ENCODE data around the gene CADPS. TPM values are rescaled to one million over a fixed set of nuclear protein-coding genes. Genes with fewer than 3 reads are reported as not detected.
A peak's percentile ranks its signal among the peaks of the same experiment; 100 is the strongest.

Gene CADPS
- total and polyA plus RNA-seq, 5 experiments from 2014 or later: not detected

GRCh38 chr3:62445275-62445674, 429.9 kb downstream of the CADPS start:
- peaks cover 0 to 1% (median 0%) of the 10 kb centered on the region in 3 donors for H3K36me3 Mint-ChIP-seq
- H3K9me3 Mint-ChIP-seq: peaks cover 0 to 10% (median 0%) of the 10 kb centered on the region in 9 donors
- H3K27ac Mint-ChIP-seq: peak overlapping the region; percentile 67 to 91 (median 84)
- H3K27me3 Mint-ChIP-seq: no peaks in the 10 kb centered on the region
- POLR2A ChIA-PET: interaction anchor here (1.2 kb wide), 1 partner anchor 14 kb away, joined by 4 read pairs; no protein-coding TSS in a partner anchor
- ATAC-seq: peak; percentile 58 to 59
- peaks cover 4 to 37% (median 22%) of the 10 kb centered on the region in 4 donors for H3K4me1 Mint-ChIP-seq
- peak overlapping the region; percentile 56 to 78 (median 68) for H3K4me3 Mint-ChIP-seq
- peak in 3 of 10 donors; percentile 5 to 46 (median 36) for DNase-seq

- Mint-ChIP-seq H3K9me3 (peaks cover 0 to 10% (median 0%) of the 10 kb centered on the region in 9 donors), H3K4me1 (peaks cover 0 to 2% (median 0%) of the 10 kb centered on the region in 4 donors), H3K4me3 (no peak overlapping the region), H3K36me3 (peaks cover 0 to 1% (median 0%) of the 10 kb centered on the region in 3 donors), H3K27me3 (peaks cover 0 to 10% (median 5%) of the 10 kb centered on the region in 5 donors), H3K27ac (no peak overlapping the region)
- ATAC-seq (no peak), DNase-seq (no peak)
- POLR2A ChIA-PET: no interaction called here
These were observed 435.2 kb downstream of the CADPS start for GRCh38 chr3:62439978-62440377.

- Mint-ChIP-seq H3K9me3 (peaks cover 0 to 10% (median 0%) of the 10 kb centered on the region in 9 donors), H3K4me1 (no peaks in the 10 kb centered on the region), H3K27ac (no peak overlapping the region), H3K36me3 (peaks cover 0 to 1% (median 0%) of the 10 kb centered on the region in 3 donors), H3K27me3 (peaks cover 0 to 15% (median 5%) of the 10 kb centered on the region in 5 donors), H3K4me3 (no peak overlapping the region)
- POLR2A ChIA-PET: no interaction called here
- ATAC-seq (no peak), DNase-seq (no peak)
These were observed 435.9 kb downstream of the CADPS start for GRCh38 chr3:62439176-62439813.

GRCh38 chr3:62436785-62437184, 438.4 kb downstream of the CADPS start:
- Mint-ChIP-seq H3K4me1 (no peaks in the 10 kb centered on the region), H3K9me3 (peaks cover 0 to 3% (median 0%) of the 10 kb centered on the region in 9 donors), H3K27me3 (peaks cover 1 to 16% (median 5%) of the 10 kb centered on the region in 5 donors), H3K4me3 (no peak overlapping the region), H3K27ac (peak overlapping the region in 1 of 10 donors; percentile 23), H3K36me3 (no peaks in the 10 kb centered on the region)
- DNase-seq: no peak
- POLR2A ChIA-PET: no interaction called here
- no peak for ATAC-seq

- POLR2A ChIA-PET: no interaction called here
- Mint-ChIP-seq H3K4me1 (peaks cover 0 to 2% (median 0%) of the 10 kb centered on the region in 4 donors), H3K36me3 (no peaks in the 10 kb centered on the region), H3K4me3 (no peak overlapping the region), H3K27me3 (peaks cover 2 to 32% (median 6%) of the 10 kb centered on the region in 5 donors), H3K27ac (no peak overlapping the region), H3K9me3 (peaks cover 0 to 3% (median 0%) of the 10 kb centered on the region in 9 donors)
- no peak for DNase-seq
- no peak for ATAC-seq
These were observed 441.8 kb downstream of the CADPS start for GRCh38 chr3:62433396-62433795.

GRCh38 chr3:62421207-62421606, 454.0 kb downstream of the CADPS start:
- Mint-ChIP-seq H3K27me3 (peaks cover 2 to 19% (median 6%) of the 10 kb centered on the region in 5 donors), H3K36me3 (no peaks in the 10 kb centered on the region), H3K27ac (no peak overlapping the region), H3K9me3 (peaks cover 0 to 2% (median 0%) of the 10 kb centered on the region in 9 donors), H3K4me3 (no peak overlapping the region), H3K4me1 (no peaks in the 10 kb centered on the region)
- POLR2A ChIA-PET: no interaction called here
- no peak for ATAC-seq
- no peak for DNase-seq

- H3K36me3 Mint-ChIP-seq: no peaks in the 10 kb centered on the region
- H3K4me3 Mint-ChIP-seq: no peak overlapping the region
- peaks cover 0 to 16% (median 3%) of the 10 kb centered on the region in 5 donors for H3K27me3 Mint-ChIP-seq
- H3K4me1 Mint-ChIP-seq: no peaks in the 10 kb centered on the region
- no peak for ATAC-seq
- H3K27ac Mint-ChIP-seq: no peak overlapping the region
- POLR2A ChIA-PET: no interaction called here
- DNase-seq: no peak
- peaks cover 0 to 2% (median 0%) of the 10 kb centered on the region in 9 donors for H3K9me3 Mint-ChIP-seq
These were observed 459.1 kb downstream of the CADPS start for GRCh38 chr3:62416144-62416543.

GRCh38 chr3:62415312-62415801, 459.9 kb downstream of the CADPS start:
- DNase-seq (no peak), ATAC-seq (no peak)
- Mint-ChIP-seq H3K36me3 (no peaks in the 10 kb centered on the region), H3K27ac (no peak overlapping the region), H3K4me3 (no peak overlapping the region), H3K9me3 (no peaks in the 10 kb centered on the region), H3K27me3 (peaks cover 0 to 10% (median 2%) of the 10 kb centered on the region in 5 donors), H3K4me1 (no peaks in the 10 kb centered on the region)
- POLR2A ChIA-PET: no interaction called here

GRCh38 chr3:62414786-62415185, 460.4 kb downstream of the CADPS start:
- POLR2A ChIA-PET: no interaction called here
- Mint-ChIP-seq H3K9me3 (no peaks in the 10 kb centered on the region), H3K36me3 (no peaks in the 10 kb centered on the region), H3K4me1 (no peaks in the 10 kb centered on the region), H3K27ac (no peak overlapping the region), H3K4me3 (no peak overlapping the region), H3K27me3 (peaks cover 0 to 9% (median 0%) of the 10 kb centered on the region in 5 donors)
- ATAC-seq (no peak), DNase-seq (no peak)

GRCh38 chr3:62413687-62414086, 461.5 kb downstream of the CADPS start:
- POLR2A ChIA-PET: no interaction called here
- ATAC-seq (no peak), DNase-seq (no peak)
- Mint-ChIP-seq H3K27me3 (peaks cover 0 to 6% (median 0%) of the 10 kb centered on the region in 5 donors), H3K36me3 (no peaks in the 10 kb centered on the region), H3K9me3 (no peaks in the 10 kb centered on the region), H3K27ac (no peak overlapping the region), H3K4me1 (no peaks in the 10 kb centered on the region), H3K4me3 (no peak overlapping the region)

- no peaks in the 10 kb centered on the region for H3K36me3 Mint-ChIP-seq
- H3K4me3 Mint-ChIP-seq: no peak overlapping the region
- no peak for DNase-seq
- POLR2A ChIA-PET: no interaction called here
- H3K27ac Mint-ChIP-seq: no peak overlapping the region
- no peaks in the 10 kb centered on the region for H3K9me3 Mint-ChIP-seq
- ATAC-seq: no peak
- H3K4me1 Mint-ChIP-seq: no peaks in the 10 kb centered on the region
- H3K27me3 Mint-ChIP-seq: peaks cover 0 to 8% (median 1%) of the 10 kb centered on the region in 5 donors
These were observed 468.3 kb downstream of the CADPS start for GRCh38 chr3:62406945-62407344.

- no peak overlapping the region for H3K4me3 Mint-ChIP-seq
- no peaks in the 10 kb centered on the region for H3K9me3 Mint-ChIP-seq
- H3K36me3 Mint-ChIP-seq: no peaks in the 10 kb centered on the region
- no peaks in the 10 kb centered on the region for H3K4me1 Mint-ChIP-seq
- peaks cover 0 to 8% (median 1%) of the 10 kb centered on the region in 5 donors for H3K27me3 Mint-ChIP-seq
- H3K27ac Mint-ChIP-seq: peak overlapping the region in 1 of 10 donors; percentile 29
- POLR2A ChIA-PET: no interaction called here
- DNase-seq (no peak), ATAC-seq (no peak)
These were observed 469.6 kb downstream of the CADPS start for GRCh38 chr3:62405566-62405965.

GRCh38 chr3:62405135-62405534, 470.1 kb downstream of the CADPS start:
- H3K4me1 Mint-ChIP-seq: no peaks in the 10 kb centered on the region
- H3K9me3 Mint-ChIP-seq: no peaks in the 10 kb centered on the region
- POLR2A ChIA-PET: no interaction called here
- peaks cover 0 to 8% (median 1%) of the 10 kb centered on the region in 5 donors for H3K27me3 Mint-ChIP-seq
- ATAC-seq: no peak
- no peak overlapping the region for H3K27ac Mint-ChIP-seq
- H3K36me3 Mint-ChIP-seq: no peaks in the 10 kb centered on the region
- no peak for DNase-seq
- H3K4me3 Mint-ChIP-seq: no peak overlapping the region

Measured in naive thymus-derived CD8-positive, alpha-beta T cell (primary cell).